ENCODE data around the gene TGFBRAP1.

- TF ChIP-seq CTCF (IDR thresholded peaks at IDR 0.05) (no peak), POLR2A (IDR thresholded peaks at IDR 0.05) (no peak), EP300 (IDR thresholded peaks at IDR 0.05) (no peak)
These were observed 60.1 kb downstream of the TGFBRAP1 start for GRCh38 chr2:105269426-105269825.
